Stimulated activated CD8-positive, alpha-beta memory T cell treated with anti-CD3 and anti-CD28 coated beads, Interleukin-7, amount 100 ng/mL, for 4 hours (primary cell): ENCODE measurements around the gene TOX3.

Experiments used
- DNase-seq, 2 donors: peaks; one replicate each; pipeline ENCODE4 v3.0.0-alpha.2; 2020; ENCODE audit warnings: low read depth in 2 of 2

Gene TOX3

GRCh38 chr16:52547004-52547833 lies at the start of gene TOX3:
Gene TOX3, minus strand, starts transcription at chr16:52547143. Its CDS starts 420 bp downstream, at chr16:52546723.
- DNase-seq, result no peak

- no peak for DNase-seq
Measured at GRCh38 chr16:52592778-52593177, 45.8 kb upstream of the TOX3 start.

- DNase-seq, result no peak
Measured at GRCh38 chr16:52591934-52592592, 45.1 kb upstream of the TOX3 start.

- no peak for DNase-seq
Measured at GRCh38 chr16:52591471-52591870, 44.5 kb upstream of the TOX3 start.

- DNase-seq, result no peak
Measured at GRCh38 chr16:52586159-52586558, 39.2 kb upstream of the TOX3 start.

GRCh38 chr16:52584354-52585320 lies 37.7 kb upstream of the TOX3 start:
- no peak for DNase-seq

GRCh38 chr16:52581530-52581929 lies 34.6 kb upstream of the TOX3 start:
- no peak for DNase-seq

- DNase-seq, result no peak
Measured at GRCh38 chr16:52580488-52580887, 33.5 kb upstream of the TOX3 start.

- no peak for DNase-seq
Measured at GRCh38 chr16:52578829-52579498, 32.0 kb upstream of the TOX3 start.

- no peak for DNase-seq
Measured at GRCh38 chr16:52578007-52578828, 31.3 kb upstream of the TOX3 start.

- no peak for DNase-seq
Measured at GRCh38 chr16:52577130-52577706, 30.3 kb upstream of the TOX3 start.

- DNase-seq, result no peak
Measured at GRCh38 chr16:52573365-52574299, 26.7 kb upstream of the TOX3 start.

- no peak for DNase-seq
Measured at GRCh38 chr16:52572656-52573055, 25.7 kb upstream of the TOX3 start.

GRCh38 chr16:52570495-52571091 lies 23.6 kb upstream of the TOX3 start:
- no peak for DNase-seq

GRCh38 chr16:52569701-52570100 lies 22.8 kb upstream of the TOX3 start:
- no peak for DNase-seq

- DNase-seq, result no peak
Measured at GRCh38 chr16:52568983-52569690, 22.2 kb upstream of the TOX3 start.

GRCh38 chr16:52568495-52568894 lies 21.6 kb upstream of the TOX3 start:
- DNase-seq, result no peak

- no peak for DNase-seq
Measured at GRCh38 chr16:52567193-52567592, 20.2 kb upstream of the TOX3 start.
